ENCODE data around the gene RPL9. TPM values are rescaled to one million over a fixed set of nuclear protein-coding genes. Genes with fewer than 3 reads are reported as not detected.

RPL9 gene
- total and polyA plus RNA-seq, 7 experiments from 2014 or later, result 1,414 to 3,398 (median 2,821) TPM

- Mint-ChIP-seq H3K4me1 (no peaks in the 10 kb centered on the region), H3K4me3 (no peak overlapping the region), H3K9me3 (peaks cover 0 to 12% (median 2%) of the 10 kb centered on the region in 11 donors), H3K36me3 (peaks cover 0 to 4% (median 0%) of the 10 kb centered on the region in 5 donors), H3K27ac (peak overlapping the region in 1 of 9 donors; percentile 47), H3K27me3 (no peaks in the 10 kb centered on the region)
- DNase-seq (no peak), ATAC-seq (peak; percentile 29)
- Histone ChIP-seq H3K27ac (ENCODE audit: low read depth, low read length) (no peak overlapping the region), H3K27me3 (ENCODE audit: control insufficient read depth in 2 of 2, insufficient read depth in 2 of 2, low read length in 2 of 2) (no peaks in the 10 kb centered on the region), H3K9me3 (ENCODE audit: control insufficient read depth in 2 of 3, low read length in 3 of 3) (no peaks in the 10 kb centered on the region), H3K4me1 (ENCODE audit: control insufficient read depth in 2 of 2, insufficient read depth in 2 of 2, low read length in 2 of 2) (no peaks in the 10 kb centered on the region), H3K36me3 (ENCODE audit: control insufficient read depth in 2 of 3, insufficient read depth in 3 of 3, low read length in 3 of 3) (peaks cover 0 to 10% (median 0%) of the 10 kb centered on the region in 3 experiments), H3K4me3 (ENCODE audit: low read length) (no peak overlapping the region)
- POLR2A ChIA-PET, result no interaction called here
- intact Hi-C loops (cut with micrococcal nuclease), result no loop called here
- CTCF ChIA-PET, result no interaction called here
Observed at GRCh38 chr4:39480902-39481695, 22.4 kb upstream of the RPL9 start.

- ATAC-seq (no peak), DNase-seq (no peak)
- H3K27ac ChIP-seq (ENCODE audit: low read depth, low read length), result no peak overlapping the region
- no peaks in the 10 kb centered on the region for H3K27me3 Mint-ChIP-seq
- H3K4me3 ChIP-seq (ENCODE audit: low read length), result no peak overlapping the region
- ChIA-PET POLR2A (no interaction called here), CTCF (no interaction called here)
- H3K27me3 ChIP-seq (ENCODE audit: control insufficient read depth in 2 of 2, insufficient read depth in 2 of 2, low read length in 2 of 2), result no peaks in the 10 kb centered on the region
- H3K9me3 ChIP-seq (ENCODE audit: control insufficient read depth in 2 of 3, low read length in 3 of 3), result no peaks in the 10 kb centered on the region
- intact Hi-C loops (cut with micrococcal nuclease), result no loop called here
- no peaks in the 10 kb centered on the region for H3K4me1 Mint-ChIP-seq
- H3K4me3 Mint-ChIP-seq, result no peak overlapping the region
- peaks cover 0 to 10% (median 2%) of the 10 kb centered on the region in 11 donors for H3K9me3 Mint-ChIP-seq
- H3K36me3 Mint-ChIP-seq, result peaks cover 0 to 6% (median 0%) of the 10 kb centered on the region in 5 donors
- no peaks in the 10 kb centered on the region for H3K4me1 ChIP-seq (ENCODE audit: control insufficient read depth in 2 of 2, insufficient read depth in 2 of 2, low read length in 2 of 2)
- peaks cover 0 to 11% (median 0%) of the 10 kb centered on the region in 3 experiments for H3K36me3 ChIP-seq (ENCODE audit: control insufficient read depth in 2 of 3, insufficient read depth in 3 of 3, low read length in 3 of 3)
- H3K27ac Mint-ChIP-seq, result peak overlapping the region in 1 of 9 donors; percentile 51
Observed at GRCh38 chr4:39480251-39480650, 21.5 kb upstream of the RPL9 start.

- H3K27ac Mint-ChIP-seq, result peak overlapping the region in 1 of 9 donors; percentile 35
- intact Hi-C loops (cut with micrococcal nuclease), result no loop called here
Observed at GRCh38 chr4:39476187-39476895, 17.6 kb upstream of the RPL9 start.

GRCh38 chr4:39472396-39472795, 13.7 kb upstream of the RPL9 start:
- intact Hi-C loops (cut with micrococcal nuclease), result loop anchor here in 1 of 2 donors (5.0 kb wide), 1 partner anchor 1370 kb away; no protein-coding TSS in a partner anchor
- Mint-ChIP-seq H3K4me1 (peaks cover 0 to 8% (median 3%) of the 10 kb centered on the region in 7 donors), H3K27me3 (no peaks in the 10 kb centered on the region), H3K4me3 (no peak overlapping the region), H3K27ac (no peak overlapping the region), H3K9me3 (no peaks in the 10 kb centered on the region), H3K36me3 (peaks cover 0 to 12% (median 6%) of the 10 kb centered on the region in 5 donors)
- no peaks in the 10 kb centered on the region for H3K27me3 ChIP-seq (ENCODE audit: control insufficient read depth in 2 of 2, insufficient read depth in 2 of 2, low read length in 2 of 2)
- DNase-seq (no peak), ATAC-seq (no peak)
- CTCF ChIA-PET, result no interaction called here
- peaks cover 0 to 24% (median 0%) of the 10 kb centered on the region in 3 experiments for H3K36me3 ChIP-seq (ENCODE audit: control insufficient read depth in 2 of 3, insufficient read depth in 3 of 3, low read length in 3 of 3)
- no peaks in the 10 kb centered on the region for H3K4me1 ChIP-seq (ENCODE audit: control insufficient read depth in 2 of 2, insufficient read depth in 2 of 2, low read length in 2 of 2)
- no peak overlapping the region for H3K4me3 ChIP-seq (ENCODE audit: low read length)
- H3K27ac ChIP-seq (ENCODE audit: low read depth, low read length), result no peak overlapping the region
- POLR2A ChIA-PET, result no interaction called here
- no peaks in the 10 kb centered on the region for H3K9me3 ChIP-seq (ENCODE audit: control insufficient read depth in 2 of 3, low read length in 3 of 3)

More at GRCh38 chr4:39476187-39476895, 17.6 kb upstream of the RPL9 start:
- peaks cover 0 to 12% (median 6%) of the 10 kb centered on the region in 5 donors for H3K36me3 Mint-ChIP-seq
- H3K27me3 Mint-ChIP-seq, result no peaks in the 10 kb centered on the region
- no peak overlapping the region for H3K4me3 ChIP-seq (ENCODE audit: low read length)
- ChIA-PET POLR2A (interaction anchor here (0.6 to 0.9 kb wide), 2 partner anchors 24 to 82 kb away, joined by 3 read pairs; no protein-coding TSS in a partner anchor), CTCF (no interaction called here)
- ATAC-seq, result no peak
- peaks cover 0 to 22% (median 0%) of the 10 kb centered on the region in 3 experiments for H3K36me3 ChIP-seq (ENCODE audit: control insufficient read depth in 2 of 3, insufficient read depth in 3 of 3, low read length in 3 of 3)
- no peaks in the 10 kb centered on the region for H3K27me3 ChIP-seq (ENCODE audit: control insufficient read depth in 2 of 2, insufficient read depth in 2 of 2, low read length in 2 of 2)
- no peak overlapping the region for H3K4me3 Mint-ChIP-seq
- no peaks in the 10 kb centered on the region for H3K4me1 ChIP-seq (ENCODE audit: control insufficient read depth in 2 of 2, insufficient read depth in 2 of 2, low read length in 2 of 2)
- no peak overlapping the region for H3K27ac ChIP-seq (ENCODE audit: low read depth, low read length)
- H3K9me3 Mint-ChIP-seq, result no peaks in the 10 kb centered on the region
- DNase-seq, result no peak
- H3K4me1 Mint-ChIP-seq, result no peaks in the 10 kb centered on the region
- H3K9me3 ChIP-seq (ENCODE audit: control insufficient read depth in 2 of 3, low read length in 3 of 3), result no peaks in the 10 kb centered on the region

- intact Hi-C loops (cut with micrococcal nuclease), result loop anchor here in 1 of 2 donors (5.0 kb wide), 1 partner anchor 1372 kb away; no protein-coding TSS in a partner anchor
- H3K4me3 Mint-ChIP-seq, result no peak overlapping the region
- peaks cover 0 to 8% (median 3%) of the 10 kb centered on the region in 7 donors for H3K4me1 Mint-ChIP-seq
- POLR2A ChIA-PET, result no interaction called here
- H3K27me3 Mint-ChIP-seq, result no peaks in the 10 kb centered on the region
- H3K9me3 ChIP-seq (ENCODE audit: control insufficient read depth in 2 of 3, low read length in 3 of 3), result no peaks in the 10 kb centered on the region
- H3K36me3 Mint-ChIP-seq, result peaks cover 0 to 15% (median 5%) of the 10 kb centered on the region in 5 donors
- ATAC-seq, result no peak
- H3K27me3 ChIP-seq (ENCODE audit: control insufficient read depth in 2 of 2, insufficient read depth in 2 of 2, low read length in 2 of 2), result no peaks in the 10 kb centered on the region
- CTCF ChIA-PET, result interaction anchor here (0.7 to 2.1 kb wide), 2 partner anchors 365 to 508 kb away, joined by 3 to 13 read pairs; partner anchors contain the start of gene PDS5A
- H3K4me1 ChIP-seq (ENCODE audit: control insufficient read depth in 2 of 2, insufficient read depth in 2 of 2, low read length in 2 of 2), result no peaks in the 10 kb centered on the region
- no peak overlapping the region for H3K27ac Mint-ChIP-seq
- H3K36me3 ChIP-seq (ENCODE audit: control insufficient read depth in 2 of 3, insufficient read depth in 3 of 3, low read length in 3 of 3), result peaks cover 0 to 24% (median 3%) of the 10 kb centered on the region in 3 experiments
- no peak for DNase-seq
- H3K4me3 ChIP-seq (ENCODE audit: low read length), result no peak overlapping the region
- H3K27ac ChIP-seq (ENCODE audit: low read depth, low read length), result no peak overlapping the region
- H3K9me3 Mint-ChIP-seq, result no peaks in the 10 kb centered on the region
Observed at GRCh38 chr4:39470402-39470801, 11.7 kb upstream of the RPL9 start.

- H3K36me3 Mint-ChIP-seq, result peaks cover 0 to 20% (median 10%) of the 10 kb centered on the region in 5 donors
- H3K4me3 Mint-ChIP-seq, result no peak overlapping the region
- H3K27me3 Mint-ChIP-seq, result no peaks in the 10 kb centered on the region
- Histone ChIP-seq H3K27ac (ENCODE audit: low read depth, low read length) (no peak overlapping the region), H3K4me3 (ENCODE audit: low read length) (no peak overlapping the region), H3K9me3 (ENCODE audit: control insufficient read depth in 2 of 3, low read length in 3 of 3) (no peaks in the 10 kb centered on the region), H3K4me1 (ENCODE audit: control insufficient read depth in 2 of 2, insufficient read depth in 2 of 2, low read length in 2 of 2) (no peaks in the 10 kb centered on the region), H3K36me3 (ENCODE audit: control insufficient read depth in 2 of 3, insufficient read depth in 3 of 3, low read length in 3 of 3) (peaks cover 0 to 32% (median 3%) of the 10 kb centered on the region in 3 experiments), H3K27me3 (ENCODE audit: control insufficient read depth in 2 of 2, insufficient read depth in 2 of 2, low read length in 2 of 2) (no peaks in the 10 kb centered on the region)
- no peaks in the 10 kb centered on the region for H3K9me3 Mint-ChIP-seq
- ATAC-seq (peak; percentile 98), DNase-seq (peak in 7 of 9 donors; percentile 36 to 60 (median 47))
- ChIA-PET POLR2A (interaction anchor here (0.6 to 1.9 kb wide), 5 partner anchors 11 to 508 kb away, joined by 3 to 21 read pairs (median 3); partner anchors contain the start of genes LIAS, PDS5A, RFC1 and RPL9), CTCF (interaction anchor here (0.6 to 2.1 kb wide), 14 partner anchors 9 to 1573 kb away, joined by 3 to 13 read pairs (median 5); partner anchors contain the start of genes LIAS, PDS5A and RPL9)
- intact Hi-C loops (cut with micrococcal nuclease), result loop anchor here (1.0 to 10.0 kb wide), 8 partner anchors 189 to 1375 kb away; partner anchors contain the start of genes PDS5A (in 2 of the 2) and N4BP2 (in 1 of the 2)
- peak overlapping the region in 6 of 9 donors; percentile 24 to 62 (median 44) for H3K27ac Mint-ChIP-seq
- H3K4me1 Mint-ChIP-seq, result peaks cover 0 to 15% (median 4%) of the 10 kb centered on the region in 7 donors
Observed at GRCh38 chr4:39469429-39470077, 10.8 kb upstream of the RPL9 start.
